Erythroblast (primary cell): ENCODE results near the gene KMO.

Source experiments
- GATA1 ChIP-seq: IDR thresholded peaks from 2 replicates; pipeline ENCODE4 v1.6.1; 2011; ENCODE audit warnings: low read depth, mild to moderate bottlenecking, control low read depth, low read length, moderate library complexity
- POLR2A ChIP-seq: IDR thresholded peaks from 2 replicates; pipeline ENCODE4 v1.6.1; 2011; ENCODE audit warnings: mild to moderate bottlenecking, low read length

- TF ChIP-seq POLR2A, result no peak
- TF ChIP-seq GATA1, result no peak
These were observed 61.0 kb downstream of the KMO start for GRCh38 chr1:241593186-241593585.
